ENCODE data around the gene SYT4. TPM values are rescaled to one million over a fixed set of nuclear protein-coding genes. Genes with fewer than 3 reads are reported as not detected.

The SYT4 gene
- total and polyA plus RNA-seq, 2 donors (not counting 3 experiments of a cell fraction or from before 2014, with no cell fraction given) = not detected

DNA sequence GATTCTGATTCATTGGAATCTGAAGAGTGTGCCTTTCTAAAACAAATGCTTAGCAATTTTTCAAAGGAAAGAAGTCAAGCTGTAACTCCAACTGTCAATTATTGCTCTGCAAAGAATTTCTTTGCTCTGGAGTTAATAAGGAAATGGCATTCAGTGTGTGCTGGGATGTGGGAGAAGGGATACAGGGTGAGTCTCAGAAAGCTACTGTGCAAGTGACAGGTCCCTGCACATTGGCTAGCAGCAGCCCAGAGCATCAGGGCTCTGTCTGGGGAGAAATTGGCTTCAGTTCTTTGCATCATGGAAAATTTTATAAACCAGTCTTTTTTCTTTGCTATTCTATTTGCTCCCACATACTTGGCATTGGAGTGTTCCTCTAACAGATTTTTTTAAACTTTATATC, 1.1 kb upstream of the SYT4 start:
- no peaks in the 10 kb centered on the region for H3K27me3 ChIP-seq (ENCODE audit: control insufficient read depth in 2 of 2, insufficient read depth in 2 of 2, low read length in 2 of 2)
- FAIRE-seq = no peak
- no peaks in the 10 kb centered on the region for H3K9me1 ChIP-seq (replicated peaks; ENCODE audit: control insufficient read depth, extremely low read depth, insufficient read depth, low read length)
- H3K9me3 ChIP-seq (replicated peaks; ENCODE audit: control insufficient read depth, insufficient read depth, low read length) = no peaks in the 10 kb centered on the region
- H4K20me1 ChIP-seq (replicated peaks; ENCODE audit: control insufficient read depth, extremely low read depth, insufficient read depth, low read length) = no peaks in the 10 kb centered on the region
- no TSS peak for BruUV-seq (replicated peaks)
- TF ChIP-seq EZH2 (IDR thresholded peaks at IDR 0.05; ENCODE audit: borderline replicate concordance, low read depth, low read length, severe bottlenecking) = no peak
- TF ChIP-seq JUN (IDR thresholded peaks at IDR 0.05; ENCODE audit: borderline replicate concordance, insufficient read depth, insufficient read length, low read depth) = no peak
- no peak for TF ChIP-seq GATA2 (IDR thresholded peaks at IDR 0.05; ENCODE audit: insufficient read depth, insufficient read length, low read depth, low read length)
- TF ChIP-seq MYC (IDR thresholded peaks at IDR 0.05; ENCODE audit: low read depth, low read length) = no peak
- TF ChIP-seq POLR2AphosphoS5 (IDR thresholded peaks at IDR 0.05; ENCODE audit: insufficient read depth, low read depth, low read length) = no peak
- TF ChIP-seq, protein P1, sequence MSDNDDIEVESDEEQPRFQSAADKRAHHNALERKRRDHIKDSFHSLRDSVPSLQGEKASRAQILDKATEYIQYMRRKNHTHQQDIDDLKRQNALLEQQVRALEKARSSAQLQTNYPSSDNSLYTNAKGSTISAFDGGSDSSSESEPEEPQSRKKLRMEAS (IDR thresholded peaks at IDR 0.05; ENCODE audit: insufficient read depth, insufficient read length) = no peak
- TF ChIP-seq FOS (IDR thresholded peaks at IDR 0.05; ENCODE audit: borderline replicate concordance, insufficient read depth, low read length) = no peak
- TF ChIP-seq, protein P2, sequence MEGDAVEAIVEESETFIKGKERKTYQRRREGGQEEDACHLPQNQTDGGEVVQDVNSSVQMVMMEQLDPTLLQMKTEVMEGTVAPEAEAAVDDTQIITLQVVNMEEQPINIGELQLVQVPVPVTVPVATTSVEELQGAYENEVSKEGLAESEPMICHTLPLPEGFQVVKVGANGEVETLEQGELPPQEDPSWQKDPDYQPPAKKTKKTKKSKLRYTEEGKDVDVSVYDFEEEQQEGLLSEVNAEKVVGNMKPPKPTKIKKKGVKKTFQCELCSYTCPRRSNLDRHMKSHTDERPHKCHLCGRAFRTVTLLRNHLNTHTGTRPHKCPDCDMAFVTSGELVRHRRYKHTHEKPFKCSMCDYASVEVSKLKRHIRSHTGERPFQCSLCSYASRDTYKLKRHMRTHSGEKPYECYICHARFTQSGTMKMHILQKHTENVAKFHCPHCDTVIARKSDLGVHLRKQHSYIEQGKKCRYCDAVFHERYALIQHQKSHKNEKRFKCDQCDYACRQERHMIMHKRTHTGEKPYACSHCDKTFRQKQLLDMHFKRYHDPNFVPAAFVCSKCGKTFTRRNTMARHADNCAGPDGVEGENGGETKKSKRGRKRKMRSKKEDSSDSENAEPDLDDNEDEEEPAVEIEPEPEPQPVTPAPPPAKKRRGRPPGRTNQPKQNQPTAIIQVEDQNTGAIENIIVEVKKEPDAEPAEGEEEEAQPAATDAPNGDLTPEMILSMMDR (IDR thresholded peaks at IDR 0.05; ENCODE audit: extremely low read depth in 1 of 2, insufficient read depth in 1 of 2, low read depth in 1 of 2, low read length in 2 of 2) = no peak
- no peaks in the 10 kb centered on the region for H3K4me1 ChIP-seq (ENCODE audit: control insufficient read depth, extremely low read depth, insufficient read depth, low read length)
- no peak overlapping the region for H3K9ac ChIP-seq (replicated peaks; ENCODE audit: extremely low read depth, insufficient read depth, low read length)
- CTCF ChIA-PET = interaction anchor here (3.9 kb wide), 1 partner anchor 682 kb away, joined by 13 read pairs; no protein-coding TSS in a partner anchor
- no peak overlapping the region for H2AFZ ChIP-seq (ENCODE audit: low read depth, low read length)
- intact Hi-C loops (cut with micrococcal nuclease) (loop anchor here (10.0 kb wide), 1 partner anchor 286 kb away; no protein-coding TSS in a partner anchor), dilution Hi-C loops (cut with MboI; ENCODE audit: extremely low pct_ligation_motif_present, low sequenced_read_pairs) (no loop called here)
- no peaks in the 10 kb centered on the region for H3K36me3 ChIP-seq (ENCODE audit: control insufficient read depth in 2 of 2, extremely low read depth in 1 of 2, insufficient read depth in 2 of 2, low read length in 2 of 2)
- no peak overlapping the region for H3K27ac ChIP-seq (ENCODE audit: insufficient read depth, low read depth, low read length)
- no peak overlapping the region for H3K4me3 ChIP-seq (replicated peaks in 1 of 3; ENCODE audit: insufficient read depth in 1 of 3, low read depth in 1 of 3, low read length in 3 of 3)
- H3K79me2 ChIP-seq (ENCODE audit: control insufficient read depth, insufficient read depth, low read length) = no peaks in the 10 kb centered on the region
- H3K4me2 ChIP-seq (ENCODE audit: insufficient read depth, low read length) = no peak overlapping the region
- POLR2A ChIA-PET = no interaction called here
- no peak for DNase-seq (ENCODE audit: low read depth, low spot score)
